NCI-H526 treated with DMSO at 0.1 percent for 48 hours (cell line): ENCODE data around the gene ZNF519.
"Not testable (repeated sequence)": the region's sequence is repeated elsewhere in the genome, so short reads cannot be mapped to it uniquely, and the experiment has no call there.

Experiments
- DNase-seq: peaks from one replicate; lab custom pipeline; 2025; lab: John Stamatoyannopoulos, UW

Gene ZNF519

DNA sequence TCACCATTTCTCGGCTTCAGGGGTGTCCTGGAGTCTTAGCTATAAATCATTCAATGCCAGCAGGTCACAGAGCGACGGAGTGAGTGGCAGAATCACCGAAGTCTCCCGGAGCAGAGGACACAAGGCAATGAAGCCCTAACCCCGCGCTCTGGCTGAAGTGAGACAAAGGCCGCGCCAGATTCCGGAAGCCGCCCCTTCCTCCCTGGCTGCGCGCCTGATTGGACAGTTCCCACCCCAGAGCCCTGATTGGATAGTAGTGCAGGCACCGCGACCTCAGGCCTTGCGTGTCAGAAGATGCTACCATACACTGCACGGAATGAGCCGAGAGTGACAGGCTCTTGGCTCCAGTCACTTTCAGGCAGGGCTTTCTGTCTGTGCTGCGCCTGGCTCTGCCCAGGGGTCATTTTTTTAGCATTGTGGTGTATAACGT lies at the start of gene ZNF519:
Gene ZNF519 (minus strand): TSS at position 165 of the 430 bp plus-strand sequence. CDS start 158 bp downstream, at position 7.
- DNase-seq, result peak; percentile 86

- DNase-seq, result no peak
These were observed 47.1 kb upstream of the ZNF519 start for GRCh38 chr18:14179306-14179705.

GRCh38 chr18:14178321-14179196 lies 46.3 kb upstream of the ZNF519 start:
- peak; percentile 38 for DNase-seq

GRCh38 chr18:14177540-14178320 lies 45.5 kb upstream of the ZNF519 start:
- DNase-seq, result not testable (repeated sequence)

DNA sequence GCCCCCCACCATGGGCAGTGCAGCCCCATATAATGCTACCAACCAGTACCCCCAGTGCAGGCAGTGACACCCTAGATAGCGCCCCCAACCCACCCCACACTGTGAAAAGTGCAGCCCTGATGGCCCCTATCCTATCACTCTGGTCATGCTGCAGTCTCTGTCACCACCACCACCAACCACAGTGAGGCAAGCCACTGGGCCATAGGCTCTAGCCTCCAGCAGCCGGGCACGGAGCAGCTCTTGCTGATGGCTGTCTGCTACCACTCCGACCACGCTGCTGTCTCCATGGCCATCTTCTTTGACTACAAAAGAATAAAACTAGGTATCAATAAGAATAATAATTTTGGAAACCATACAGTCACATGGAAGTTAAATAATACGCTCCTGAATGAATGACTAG lies 43.2 kb upstream of the ZNF519 start:
- DNase-seq, result not testable (repeated sequence)

DNA sequence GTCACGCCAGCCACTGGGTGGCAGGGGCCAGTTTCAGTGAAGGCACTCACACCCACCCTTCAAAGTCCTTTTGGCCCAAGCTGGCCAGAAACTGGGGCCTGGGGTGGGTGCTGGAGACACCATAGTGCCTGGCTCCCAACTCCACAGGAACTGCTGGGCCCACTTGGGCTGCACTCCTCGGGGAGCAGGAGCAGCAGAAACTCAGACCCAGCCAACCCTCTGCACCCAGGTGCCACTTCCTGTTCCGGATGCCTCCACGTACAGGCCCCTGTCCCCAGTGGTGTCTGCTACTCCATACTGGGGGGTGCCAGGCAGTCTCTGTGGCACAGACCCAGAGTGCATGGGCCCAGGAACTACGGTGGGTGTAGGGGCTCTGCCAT lies 42.5 kb upstream of the ZNF519 start:
- DNase-seq, result no peak

GRCh38 chr18:14174002-14174705 lies 41.9 kb upstream of the ZNF519 start:
- DNase-seq, result not testable (repeated sequence)

DNA sequence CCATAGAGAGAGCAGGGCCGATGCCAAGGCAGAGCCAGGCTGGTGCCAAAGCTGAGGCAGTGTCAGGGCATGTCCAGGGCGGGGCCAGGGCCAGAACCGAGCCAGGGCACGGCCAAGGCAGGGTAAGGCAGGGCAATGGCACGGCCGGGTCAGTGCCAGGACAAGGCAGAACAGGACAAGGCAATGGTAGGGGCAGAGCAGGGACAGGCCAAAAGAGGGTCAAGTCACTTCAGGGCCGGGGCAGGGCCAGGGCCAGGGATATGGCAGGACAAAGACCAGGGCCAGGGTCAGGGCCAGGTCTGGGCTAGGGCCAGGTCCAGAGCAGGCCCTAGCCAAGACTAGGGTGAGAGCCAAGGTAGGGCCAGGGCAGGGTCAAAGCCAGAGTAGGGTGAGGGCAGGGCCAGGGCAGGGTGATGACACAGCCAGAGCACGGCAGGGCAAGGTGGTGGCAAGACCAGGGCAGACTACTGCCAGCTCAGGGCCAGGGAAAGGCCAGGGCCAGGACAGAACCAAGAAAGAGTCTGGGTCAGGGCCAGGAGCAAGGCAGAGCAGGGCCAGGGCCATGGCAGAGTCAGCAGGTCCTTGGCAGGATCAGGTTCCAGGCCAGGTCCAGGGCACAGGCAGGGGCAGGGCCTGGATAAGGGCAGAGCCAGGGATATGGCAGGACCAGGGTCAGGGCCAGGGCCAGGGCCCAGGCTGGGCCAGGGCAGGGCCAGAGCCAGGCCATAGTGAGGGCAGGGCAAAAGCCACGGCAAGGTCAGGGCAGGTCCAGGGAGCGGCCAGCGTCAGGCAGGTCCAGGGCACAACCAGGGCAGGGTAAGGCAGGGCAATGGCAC lies 41.1 kb upstream of the ZNF519 start:
- DNase-seq, result not testable (repeated sequence)

DNA sequence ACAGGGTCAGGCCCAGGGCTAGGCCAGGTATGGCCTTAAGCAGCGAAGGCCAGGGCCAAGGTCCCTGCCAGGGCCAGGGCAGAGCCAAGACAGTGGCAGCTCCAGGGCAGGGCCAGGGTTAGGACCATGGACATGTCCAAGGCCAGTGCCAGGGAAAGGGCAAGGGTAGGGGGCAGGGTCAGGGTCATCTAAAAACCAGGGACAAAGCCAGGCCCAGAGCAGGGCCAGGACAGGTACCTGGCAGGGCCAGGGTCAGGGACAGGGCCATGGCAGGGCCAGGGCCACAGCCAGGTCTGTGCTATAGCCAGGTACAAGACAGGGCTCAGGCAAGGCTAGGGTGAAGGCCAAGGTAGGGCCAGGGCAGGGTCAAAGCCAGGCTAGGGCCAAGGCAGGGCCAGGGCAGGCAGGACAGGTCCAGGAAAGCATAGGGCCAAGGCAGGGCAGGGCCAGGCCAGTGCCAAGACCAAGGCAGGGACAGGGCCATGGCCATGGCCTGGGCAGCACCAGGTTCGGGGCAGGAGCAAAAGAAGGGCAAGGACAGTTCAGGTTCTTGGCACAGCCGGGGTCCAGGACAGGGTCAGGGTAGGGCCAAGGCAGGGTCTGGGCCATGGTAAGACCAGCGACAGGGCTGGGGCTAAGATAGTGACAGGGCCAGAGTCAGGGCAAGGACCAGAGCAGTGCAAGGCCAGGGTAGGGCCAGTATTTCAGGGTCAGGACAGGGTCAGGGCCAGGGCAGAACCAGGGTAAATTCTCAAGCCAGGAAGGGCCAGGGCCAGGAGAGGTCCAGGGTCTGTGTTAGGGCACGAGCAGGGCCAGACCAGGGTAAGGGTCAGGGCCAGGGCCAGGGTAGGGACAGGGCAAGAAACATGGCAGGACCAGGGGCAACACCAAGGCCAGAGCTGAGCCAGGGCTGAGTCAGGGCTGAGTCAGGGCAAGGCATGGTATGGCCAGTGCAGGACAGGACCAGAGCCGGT lies 40.2 kb upstream of the ZNF519 start:
- not testable (repeated sequence) for DNase-seq

DNA sequence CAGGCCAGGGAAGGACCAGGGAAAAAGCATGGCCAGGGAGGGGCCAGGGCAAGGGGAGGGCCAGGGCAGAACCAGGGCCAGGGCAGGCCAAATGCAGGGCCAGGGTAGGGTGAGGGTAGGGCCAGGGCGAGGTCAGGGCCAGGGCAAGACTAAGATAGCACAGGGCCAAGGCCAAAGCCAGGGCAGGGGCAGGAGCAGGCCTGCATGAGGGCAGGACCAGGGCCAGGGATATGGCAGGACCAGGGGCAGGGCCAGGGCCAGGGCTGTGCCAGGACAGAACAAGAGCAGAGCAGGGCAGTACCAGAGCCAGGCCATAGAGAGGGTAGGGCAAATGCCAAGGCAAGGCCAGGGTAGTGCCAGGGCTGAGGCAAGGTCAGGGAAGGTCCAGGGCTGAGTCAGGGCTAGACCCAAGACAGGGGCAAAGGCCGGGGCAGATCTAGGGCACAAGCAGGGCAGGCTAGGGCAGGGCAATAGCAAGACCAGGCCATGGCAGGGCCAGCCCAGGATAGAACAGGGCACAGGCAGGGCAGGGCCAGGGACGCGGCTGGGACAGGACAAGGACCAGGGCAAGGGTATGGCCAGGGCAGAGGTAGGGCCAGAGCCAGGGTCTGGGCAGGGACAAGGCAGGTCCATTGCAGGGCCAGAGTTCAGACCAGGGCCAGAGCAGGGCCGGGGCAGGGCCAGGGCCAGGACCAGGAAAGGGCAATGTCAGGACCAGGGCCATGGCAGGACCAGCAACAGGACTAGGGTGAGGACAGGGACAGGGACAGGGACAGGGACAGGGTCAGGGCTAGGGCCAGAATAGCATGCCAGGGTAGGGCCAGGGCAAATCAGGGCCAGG lies 39.3 kb upstream of the ZNF519 start:
- DNase-seq, result not testable (repeated sequence)

- DNase-seq, result not testable (repeated sequence)
These were observed 38.3 kb upstream of the ZNF519 start for GRCh38 chr18:14170367-14171036.

DNA sequence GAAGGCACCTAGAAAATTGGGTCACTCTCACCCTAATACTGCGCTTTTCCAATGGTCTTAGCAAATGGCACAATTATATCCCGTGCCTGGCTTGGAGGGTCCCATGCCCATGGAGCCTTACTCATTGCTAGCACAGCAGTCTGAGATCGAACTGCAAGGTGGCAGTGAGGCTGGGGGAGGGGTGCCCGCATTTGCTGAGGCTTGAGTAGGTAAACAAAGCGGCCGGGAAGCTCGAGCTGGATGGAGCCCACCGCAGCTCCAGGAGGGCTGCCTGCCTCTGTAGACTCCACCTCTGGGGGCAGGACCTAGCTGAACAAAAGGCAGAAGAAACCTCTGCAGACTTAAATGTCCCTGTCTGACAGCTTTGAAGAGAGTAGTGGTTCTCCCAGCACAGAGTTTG lies 30.7 kb upstream of the ZNF519 start:
- not testable (repeated sequence) for DNase-seq

GRCh38 chr18:14151564-14152113 lies 19.4 kb upstream of the ZNF519 start:
- not testable (repeated sequence) for DNase-seq

DNA sequence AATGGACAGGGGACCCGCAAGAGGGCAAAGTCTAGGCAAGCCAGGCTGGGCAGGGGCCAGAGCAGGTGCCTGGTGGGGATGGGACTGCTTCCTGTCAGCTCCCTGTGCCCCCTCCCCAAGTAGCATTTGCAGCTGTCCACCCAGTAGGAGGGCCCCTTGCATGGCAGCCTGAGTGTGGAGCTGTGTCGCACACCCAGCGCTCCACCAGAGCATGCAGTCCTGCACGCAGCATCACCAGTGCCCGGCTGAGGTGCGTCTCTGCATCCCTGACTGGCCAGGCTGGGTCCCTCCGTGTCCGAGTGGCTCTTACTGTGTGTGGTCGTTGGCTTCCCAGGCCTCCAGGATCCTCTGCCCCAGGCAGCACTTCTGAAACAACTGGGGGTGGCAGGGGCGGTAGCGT lies 18.5 kb upstream of the ZNF519 start:
- not testable (repeated sequence) for DNase-seq

GRCh38 chr18:14149916-14150420 lies 17.7 kb upstream of the ZNF519 start:
- DNase-seq, result not testable (repeated sequence)

- not testable (repeated sequence) for DNase-seq
These were observed 17.1 kb upstream of the ZNF519 start for GRCh38 chr18:14149121-14149850.
